DMS53 (cell line): ENCODE measurements around the gene STT3A.

Experiments used
- DNase-seq: peaks from one replicate; lab custom pipeline; 2025; lab: John Stamatoyannopoulos, UW

The STT3A gene

DNA sequence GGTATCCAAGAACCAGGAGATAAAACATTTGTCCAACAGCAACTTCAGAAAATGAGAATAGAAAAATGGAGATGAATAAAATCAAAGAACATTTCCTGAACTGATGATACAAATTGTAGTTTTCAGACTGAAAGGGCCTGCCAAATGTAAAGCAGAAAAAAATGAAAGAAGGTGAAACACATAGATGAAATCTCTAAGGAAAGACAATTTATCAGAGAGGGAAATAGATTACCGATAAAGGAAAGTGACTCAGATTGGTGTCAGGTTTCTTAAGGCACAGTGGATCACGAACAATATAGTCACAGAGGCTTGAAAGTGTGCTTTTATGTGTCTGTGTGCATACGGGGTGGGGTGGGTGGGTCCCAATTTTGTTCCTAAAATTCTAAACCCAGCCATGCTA lies 4.1 kb upstream of the STT3A start:
- peak; percentile 13 for DNase-seq

DNA sequence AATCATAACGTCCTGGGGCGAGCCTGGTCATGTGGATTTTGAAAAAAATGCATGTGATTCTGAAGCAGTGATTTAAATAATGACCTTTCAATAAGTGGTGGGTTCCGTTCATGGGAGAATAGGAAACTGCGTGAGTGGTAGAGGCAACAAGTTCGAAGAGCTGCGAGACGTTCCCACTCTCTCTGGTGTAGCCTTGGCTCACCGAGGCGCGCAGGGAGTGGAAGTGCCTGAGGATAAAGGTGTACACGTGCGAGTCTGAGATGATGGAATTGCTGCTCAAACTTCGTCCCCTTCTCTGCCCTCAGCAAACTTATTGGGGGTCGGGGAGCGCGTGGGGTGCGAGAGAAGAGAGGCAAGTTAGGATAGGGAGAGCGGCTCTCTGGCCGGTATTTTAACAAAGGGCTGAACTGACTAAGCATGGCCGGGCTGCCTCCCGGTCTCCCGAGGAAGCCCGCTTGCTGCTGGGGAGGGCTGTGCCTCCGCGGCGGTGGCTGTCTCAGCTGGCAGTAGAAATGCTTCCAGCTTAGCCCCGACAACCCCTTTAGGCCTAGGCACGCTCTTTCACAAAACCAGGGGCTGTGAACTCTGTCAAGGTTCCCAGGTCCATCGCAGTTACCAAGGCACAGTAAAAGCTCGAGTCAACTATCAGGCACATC lies 875 bp upstream of the STT3A start:
- DNase-seq = peak; percentile 74

DNA sequence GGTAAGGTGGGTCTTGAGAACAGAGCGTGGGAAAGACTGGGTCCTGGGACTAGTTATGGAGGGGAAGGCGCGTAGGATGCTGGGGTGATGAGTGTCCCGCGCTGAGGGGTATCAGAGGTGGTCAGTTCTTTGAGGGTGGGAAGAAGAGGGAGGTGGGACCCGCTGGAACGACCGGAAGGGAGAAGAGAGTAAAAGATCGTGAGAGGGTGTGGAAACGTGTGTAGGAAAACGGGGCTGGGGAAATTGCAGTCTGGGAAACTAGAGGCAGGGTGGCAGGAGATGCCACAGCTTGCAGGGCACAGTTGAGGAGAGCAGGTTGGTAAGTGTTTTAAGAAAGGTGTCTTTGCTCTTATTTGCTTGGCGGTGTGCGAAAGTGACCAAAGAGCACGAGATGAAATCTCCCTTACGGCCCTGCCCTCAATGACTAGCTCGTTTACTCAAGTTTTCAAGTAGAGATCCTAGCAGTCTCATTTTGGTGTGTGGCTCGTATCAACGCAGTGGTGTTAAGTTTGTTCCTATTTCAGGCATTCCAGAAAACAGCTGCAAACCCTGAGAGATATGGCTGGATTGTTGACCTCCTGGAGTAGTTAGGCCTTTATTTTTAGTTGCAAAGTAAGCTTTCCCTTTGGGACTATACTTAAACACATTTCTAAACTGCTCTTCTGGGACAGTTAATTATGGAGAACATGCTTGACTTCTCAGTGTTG lies 615 bp downstream of the STT3A start:
- peak; percentile 66 for DNase-seq

DNA sequence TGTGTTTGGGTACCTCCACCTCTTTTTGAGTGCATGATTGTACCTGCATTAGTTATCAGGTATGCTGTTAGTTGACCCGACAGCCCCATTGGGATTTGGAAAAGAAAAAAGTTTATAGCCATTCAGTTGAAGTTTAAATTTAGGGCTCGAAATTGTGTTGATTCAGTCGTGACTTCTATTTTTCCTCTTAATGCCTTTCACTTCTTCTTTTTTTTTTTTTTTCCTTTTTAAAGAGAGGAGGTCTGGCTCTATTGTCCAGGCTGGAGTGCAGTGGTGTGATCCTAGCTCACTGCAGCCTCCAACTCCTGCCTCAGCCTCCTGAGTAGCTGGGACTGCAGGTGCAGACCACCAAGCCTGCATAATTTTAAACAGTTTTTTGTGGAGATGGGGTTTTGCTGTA lies 2.3 kb downstream of the STT3A start:
- DNase-seq = no peak

DNA sequence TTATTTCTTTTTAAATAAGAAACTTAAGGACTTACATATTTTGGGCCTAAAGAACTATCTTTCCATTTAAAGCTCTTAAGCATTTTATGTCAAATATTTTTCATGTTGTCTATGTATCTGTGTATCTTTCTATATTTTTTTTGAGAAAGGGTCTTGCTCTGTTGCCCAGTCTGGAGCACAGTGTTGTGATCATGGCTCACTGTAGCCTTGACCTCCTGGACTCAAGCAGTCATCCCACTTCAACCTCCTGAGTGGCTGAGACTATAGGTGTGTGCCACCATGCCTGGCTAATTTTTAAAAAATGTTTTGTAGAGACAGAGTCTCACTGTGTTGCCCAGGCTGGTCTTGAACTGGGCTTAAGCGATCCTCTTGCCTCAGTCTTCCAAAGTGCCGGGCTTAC lies 8.0 kb downstream of the STT3A start:
- DNase-seq = no peak

DNA sequence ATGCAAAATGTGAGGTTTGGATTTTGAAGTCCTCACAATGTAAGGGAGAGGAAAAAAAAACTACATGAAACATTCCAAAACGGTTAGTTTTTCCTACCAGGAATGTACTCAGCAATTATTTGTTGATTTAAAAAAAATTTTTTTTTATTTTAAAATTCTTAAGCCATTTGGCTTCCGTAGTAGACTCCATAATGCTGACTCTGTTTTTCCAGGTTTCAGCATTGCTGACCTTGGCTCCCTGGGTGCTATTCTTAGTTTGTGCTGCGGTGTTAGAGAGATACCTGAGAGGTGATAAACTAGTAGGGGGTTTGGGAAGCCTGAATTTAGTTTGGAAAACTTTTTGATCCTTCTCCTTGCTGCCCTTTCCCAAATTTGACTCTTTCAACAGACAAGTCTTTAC lies 10.6 kb downstream of the STT3A start:
- DNase-seq = no peak

DNA sequence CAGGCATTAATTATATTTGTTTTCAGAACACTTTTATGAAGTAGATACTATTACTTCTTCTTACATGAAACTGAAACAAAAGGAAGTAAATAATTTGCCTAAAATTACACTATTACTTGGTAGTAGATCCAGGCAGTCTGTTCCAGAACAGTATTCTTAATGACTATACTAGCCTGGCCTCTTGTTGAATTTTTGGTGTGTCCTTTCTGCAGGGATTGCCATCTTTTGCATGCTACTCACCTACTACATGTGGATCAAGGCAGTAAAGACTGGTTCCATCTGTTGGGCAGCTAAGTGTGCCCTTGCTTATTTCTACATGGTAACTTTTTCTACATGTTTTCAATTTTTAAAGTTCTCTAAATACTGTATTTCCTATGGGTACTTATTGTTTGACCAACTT lies 12.8 kb downstream of the STT3A start:
- no peak for DNase-seq

DNA sequence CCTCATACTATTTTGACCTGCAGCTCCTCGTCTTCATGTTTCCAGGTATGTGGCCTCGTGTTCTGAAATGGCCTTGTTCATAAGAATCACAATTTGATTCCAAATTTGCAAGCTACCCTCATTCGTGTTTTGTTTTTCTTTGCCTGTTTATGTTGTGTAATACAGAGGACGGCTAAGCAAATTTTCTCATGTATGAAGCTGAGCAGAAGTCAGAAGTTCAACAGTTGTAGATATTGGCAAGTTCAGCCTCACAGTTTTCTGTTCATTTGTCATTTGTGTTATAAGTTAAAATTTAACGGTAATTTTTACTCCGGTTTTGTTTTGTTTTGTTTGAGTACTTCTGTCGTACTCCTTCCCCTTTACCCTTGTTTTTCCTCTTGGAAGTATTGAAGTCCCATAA lies 16.9 kb downstream of the STT3A start:
- no peak for DNase-seq

DNA sequence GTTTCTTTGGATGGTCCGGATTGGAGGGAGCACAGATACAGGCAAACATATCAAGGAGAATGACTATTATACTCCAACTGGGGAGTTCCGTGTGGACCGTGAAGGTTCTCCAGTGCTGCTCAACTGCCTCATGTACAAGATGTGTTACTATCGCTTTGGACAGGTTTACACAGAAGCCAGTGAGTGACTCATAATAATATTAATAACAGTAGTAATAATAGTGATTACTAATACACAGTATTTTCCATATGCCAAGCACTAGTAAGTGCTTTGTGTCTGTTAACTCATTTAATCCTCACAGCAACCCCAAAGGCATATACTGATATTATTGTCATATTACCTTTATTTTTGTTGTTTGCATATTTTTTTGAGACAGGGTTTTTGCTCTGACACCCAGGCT lies 25.7 kb downstream of the STT3A start:
- no peak for DNase-seq

DNA sequence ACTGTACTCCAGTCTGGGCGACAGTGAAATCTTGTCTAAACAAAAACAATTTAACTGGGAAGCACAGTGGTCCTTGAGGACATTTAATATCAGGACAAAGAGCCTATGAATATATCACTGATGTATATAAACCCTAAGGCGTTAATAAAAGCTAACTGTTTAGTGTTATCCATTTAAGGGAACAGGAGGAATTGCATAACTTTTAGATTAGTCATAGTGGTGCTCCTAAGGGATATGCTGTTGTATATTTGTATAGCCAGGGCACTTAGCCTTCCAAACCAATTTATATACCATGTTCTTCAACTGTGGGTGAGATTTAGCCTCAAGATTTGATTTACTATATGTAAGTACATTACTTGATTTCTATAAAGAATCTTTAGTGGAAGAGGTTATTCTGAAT lies 29.3 kb downstream of the STT3A start:
- peak; percentile 19 for DNase-seq

DNA sequence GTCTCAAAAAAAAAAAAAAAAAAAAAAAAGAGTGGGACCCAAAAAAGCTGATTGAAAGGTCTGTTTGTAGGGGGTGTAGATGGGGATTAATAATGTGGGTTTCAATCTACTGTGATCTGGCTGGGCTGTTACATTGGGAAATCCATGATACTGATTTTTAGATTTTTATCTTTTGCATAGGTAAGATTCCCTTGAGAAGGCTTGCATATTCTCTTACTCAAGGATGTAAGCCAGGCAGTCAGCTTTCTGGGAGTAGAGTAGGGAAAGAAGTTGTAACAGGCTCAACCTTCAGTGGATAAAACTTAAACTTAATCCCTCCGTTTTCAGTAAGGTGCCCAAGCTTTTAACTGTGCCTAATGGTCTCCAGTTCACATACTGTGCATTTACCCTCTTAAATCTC lies 30.4 kb downstream of the STT3A start:
- DNase-seq = no peak

DNA sequence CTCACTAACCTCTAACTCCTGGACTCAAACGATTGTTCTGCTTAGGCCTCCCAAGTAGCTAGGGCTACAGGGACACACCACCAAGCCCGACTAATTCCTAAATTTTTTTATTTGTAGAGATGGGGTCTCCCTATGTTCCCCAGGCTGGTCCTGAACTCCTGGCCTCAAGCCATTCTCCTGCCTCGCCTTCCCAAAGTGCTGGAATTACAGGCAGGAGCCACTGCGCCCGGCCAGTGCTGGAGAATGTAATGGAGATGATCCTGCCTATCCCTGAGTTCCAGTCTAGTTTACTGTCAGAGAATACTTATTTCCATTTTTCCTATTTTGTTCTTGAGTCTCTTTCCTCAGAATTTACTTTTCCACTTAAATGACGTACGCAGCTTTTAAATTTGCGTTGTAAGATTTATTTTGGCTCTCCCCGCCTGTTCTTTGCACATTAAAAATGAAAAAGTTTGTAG lies 32.1 kb downstream of the STT3A start, which contains the start of gene CHEK1:
TSS of gene CHEK1 (plus strand) at position 408 of the 458 bp plus-strand sequence. CDS start 1,606 bp downstream, outside the sequence.
- peak; percentile 45 for DNase-seq

DNA sequence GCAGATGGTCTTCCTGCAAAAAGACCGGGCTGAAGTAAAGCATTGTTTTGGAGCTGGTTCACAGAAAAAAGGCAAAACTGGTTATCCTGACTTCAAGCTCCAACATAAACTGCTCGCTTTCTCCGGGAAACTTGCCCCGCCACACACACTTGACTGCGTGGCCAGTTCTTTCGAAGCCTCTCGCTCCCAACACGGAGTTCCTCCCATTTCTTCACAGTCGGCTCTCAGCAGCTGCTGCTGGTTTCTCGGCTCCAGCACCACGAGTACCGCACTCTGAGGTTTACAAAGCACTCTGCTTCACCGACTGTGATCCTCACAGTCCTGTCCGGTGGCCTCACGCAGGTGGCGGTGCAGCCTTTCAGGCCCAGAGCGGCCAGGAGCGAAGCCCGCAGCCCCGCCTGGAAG lies 32.6 kb downstream of the STT3A start:
- no peak for DNase-seq

DNA sequence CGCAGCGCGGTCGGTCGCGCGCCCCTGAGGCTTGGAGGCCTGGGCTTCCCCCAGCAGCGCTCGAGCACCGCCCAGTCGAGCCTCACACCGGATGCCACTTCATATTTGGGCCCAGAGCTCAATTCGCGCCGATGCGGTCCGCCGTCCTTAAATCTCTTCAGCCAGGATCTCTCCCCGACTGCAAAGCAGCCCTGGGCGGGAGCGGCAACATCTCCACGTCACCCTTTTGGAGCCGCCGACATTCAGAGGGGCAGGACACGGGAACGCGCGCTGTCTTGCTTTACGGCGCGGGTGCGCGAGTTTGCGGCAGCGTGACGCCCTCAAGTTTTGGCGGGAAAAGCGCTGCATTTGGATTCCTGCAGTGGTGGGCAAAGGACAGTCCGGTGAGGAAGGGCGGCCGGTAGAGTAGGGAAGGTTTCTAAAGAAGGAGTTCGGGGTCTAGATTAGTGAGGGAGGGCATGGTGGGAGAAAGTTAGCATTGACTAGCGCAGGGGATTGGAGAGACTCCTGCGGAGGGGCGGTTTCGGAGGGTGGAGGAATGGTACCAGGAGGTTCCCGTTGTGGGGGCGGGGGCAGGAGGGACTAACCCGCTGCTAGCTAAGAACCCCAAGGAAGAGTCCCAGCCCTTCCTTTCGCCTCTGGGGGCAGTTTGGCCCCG lies 33.1 kb downstream of the STT3A start:
- peak; percentile 97 for DNase-seq

DNA sequence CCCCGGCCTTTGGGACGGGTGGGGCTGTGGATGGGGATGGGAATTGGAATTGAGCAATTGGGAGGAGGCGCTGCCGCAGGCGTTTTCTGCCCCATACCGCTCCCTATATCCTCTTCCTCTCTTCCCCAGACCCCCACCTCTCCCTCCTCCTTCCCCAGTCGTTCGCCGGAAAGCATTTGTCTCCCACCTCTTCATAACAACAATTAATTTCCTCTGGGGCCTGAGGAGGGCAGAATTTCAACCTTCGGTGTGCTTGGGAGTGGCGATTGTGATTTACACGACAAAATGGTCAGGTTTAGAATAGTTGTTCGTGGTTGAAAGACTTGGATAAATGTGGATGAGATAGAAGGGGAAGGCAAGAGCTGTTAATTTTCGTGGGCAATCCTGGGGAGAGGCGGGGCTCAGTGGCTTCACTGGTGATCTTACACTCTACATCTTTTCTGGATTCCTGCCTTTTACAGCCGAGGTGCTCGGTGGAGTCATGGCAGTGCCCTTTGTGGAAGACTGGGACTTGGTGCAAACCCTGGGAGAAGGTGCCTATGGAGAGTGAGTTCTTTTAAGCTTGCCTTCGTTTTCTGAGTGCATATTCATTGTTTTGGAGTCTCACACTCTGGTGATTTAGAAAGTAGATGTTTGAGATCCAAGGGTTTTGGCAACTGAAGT lies 33.8 kb downstream of the STT3A start:
- DNase-seq = peak; percentile 80

DNA sequence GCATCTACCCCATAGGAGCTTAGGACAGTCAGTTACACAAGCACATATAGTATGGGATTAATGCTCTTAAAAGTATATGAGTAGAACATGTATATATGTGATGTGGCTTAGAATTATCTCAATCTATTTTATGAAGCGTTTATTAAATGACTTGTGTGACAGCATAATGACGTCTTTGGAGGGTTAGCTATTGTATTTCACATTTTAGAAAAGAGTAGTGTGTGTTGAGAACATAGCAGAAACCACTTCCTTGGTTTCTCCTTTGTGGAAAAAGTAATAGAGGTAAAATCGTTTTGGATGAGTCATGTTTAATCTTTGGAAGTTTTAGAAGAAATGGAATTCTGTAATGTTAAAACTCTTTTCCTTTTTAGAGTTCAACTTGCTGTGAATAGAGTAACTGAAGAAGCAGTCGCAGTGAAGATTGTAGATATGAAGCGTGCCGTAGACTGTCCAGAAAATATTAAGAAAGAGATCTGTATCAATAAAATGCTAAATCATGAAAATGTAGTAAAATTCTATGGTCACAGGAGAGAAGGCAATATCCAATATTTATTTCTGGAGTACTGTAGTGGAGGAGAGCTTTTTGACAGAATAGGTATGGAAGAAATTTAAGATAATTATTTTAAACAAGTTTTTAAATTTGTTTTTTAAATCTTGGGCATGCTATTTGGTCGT lies 34.7 kb downstream of the STT3A start:
- DNase-seq = no peak

DNA sequence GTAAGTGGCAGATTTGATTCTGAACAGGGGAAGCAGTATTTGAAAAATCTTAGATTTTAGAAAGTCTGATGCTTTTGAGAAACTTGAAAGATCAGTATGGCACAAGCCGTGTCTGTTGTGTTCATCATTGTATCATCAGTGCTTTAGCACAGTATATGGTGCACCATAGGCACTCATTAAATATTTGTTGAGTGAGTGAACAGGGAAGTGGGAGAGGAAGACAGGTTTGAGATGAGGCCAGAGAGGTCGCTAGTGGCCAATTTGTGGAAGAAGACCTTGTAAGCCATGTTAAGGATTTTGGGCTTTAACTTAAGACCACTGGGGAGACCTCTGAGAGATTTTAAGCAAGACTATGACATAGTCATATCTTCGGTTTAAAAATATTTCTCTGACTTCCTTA lies 45.2 kb downstream of the STT3A start:
- peak; percentile 30 for DNase-seq

DNA sequence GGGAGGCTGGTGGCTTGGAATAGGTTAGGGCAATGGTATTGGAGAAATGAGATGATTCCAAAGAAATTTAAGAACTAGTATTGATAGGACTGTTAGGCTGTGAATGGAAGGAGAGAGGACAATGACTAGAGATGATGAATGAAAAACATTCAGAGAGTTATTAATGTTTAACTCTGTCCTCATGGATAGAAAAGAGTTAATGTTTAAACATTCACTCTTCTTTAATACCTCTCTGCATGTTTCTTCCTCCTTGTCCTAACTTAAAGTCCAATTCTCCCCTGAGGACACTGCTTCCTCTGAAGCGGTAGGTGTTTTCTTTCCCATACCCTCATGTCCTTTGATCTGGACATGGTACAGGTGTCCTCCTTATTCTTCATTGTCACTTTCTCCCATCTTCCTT lies 45.7 kb downstream of the STT3A start:
- no peak for DNase-seq

DNA sequence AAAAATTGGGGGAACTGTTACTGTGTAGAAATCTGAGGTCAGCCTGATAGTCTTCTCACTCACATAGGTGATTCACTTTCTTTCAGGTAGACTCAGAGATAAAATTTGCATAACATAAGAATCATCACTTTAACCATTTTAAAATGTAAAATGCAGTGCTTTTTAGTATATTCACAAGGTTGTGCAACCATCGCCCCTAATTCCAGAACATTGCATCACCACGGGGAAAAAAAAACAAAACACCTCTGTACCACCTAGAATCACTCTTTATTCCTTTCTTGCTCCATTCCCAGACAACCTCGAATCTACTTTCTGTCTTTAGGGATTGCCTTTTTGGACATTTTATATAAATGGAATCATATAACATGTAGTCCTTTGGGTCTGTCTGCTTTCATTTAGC lies 53.2 kb downstream of the STT3A start:
- DNase-seq = no peak

DNA sequence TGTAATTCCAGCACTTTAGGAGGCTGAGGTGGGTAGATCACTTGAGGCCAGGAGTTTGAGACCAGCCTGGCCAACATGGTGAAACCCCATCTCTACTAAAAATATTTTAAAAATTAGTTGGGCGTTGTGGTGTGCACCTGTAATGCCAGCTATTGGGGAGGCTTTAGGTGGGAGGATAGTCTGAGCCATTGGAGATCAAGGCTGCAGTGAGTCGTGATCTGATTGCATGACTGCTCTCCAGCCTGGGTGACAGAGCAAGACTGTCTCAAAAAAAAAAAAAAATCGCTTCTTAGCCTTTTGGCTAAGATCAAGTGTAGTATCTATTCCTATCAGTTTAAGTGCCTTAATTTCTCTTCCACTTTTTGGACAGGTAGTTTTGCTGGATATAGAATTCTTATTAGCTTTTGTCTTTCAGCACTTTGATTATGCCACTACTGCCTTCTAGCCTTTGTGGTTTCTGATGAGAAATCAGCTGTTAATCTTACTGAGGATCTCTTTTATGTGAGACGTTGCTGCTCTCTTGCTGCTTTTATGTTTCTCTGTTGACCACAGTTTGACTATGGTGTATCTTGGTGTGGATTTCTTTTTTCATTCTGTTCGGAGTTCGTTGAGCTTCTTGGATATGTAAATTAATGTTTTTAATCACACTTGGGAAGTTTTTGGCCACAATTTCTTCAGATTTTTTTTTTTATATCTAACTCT lies 57.0 kb downstream of the STT3A start:
- DNase-seq = no peak

DNA sequence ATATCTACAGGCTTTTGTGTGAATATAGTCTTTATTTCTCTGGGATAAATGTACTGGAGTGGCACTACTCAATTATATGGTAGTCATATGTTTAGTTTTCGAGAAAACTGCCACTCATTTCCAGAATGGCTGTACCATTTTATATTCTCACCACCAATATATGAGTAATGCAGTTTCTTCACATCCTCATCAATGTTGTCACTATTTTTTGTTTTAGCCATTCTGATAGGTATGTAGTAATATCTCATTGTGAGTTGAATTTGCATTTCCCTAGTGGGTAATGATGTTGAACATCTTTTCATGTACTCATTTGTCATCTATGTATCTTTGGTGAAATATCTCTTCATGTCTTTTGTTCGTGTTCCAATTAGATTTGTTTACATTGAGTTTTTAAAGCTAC lies 70.0 kb downstream of the STT3A start:
- DNase-seq = no peak
